ENCODE results near the gene NDP.
"Not testable (repeated sequence)": the region's sequence is repeated elsewhere in the genome, so short reads cannot be mapped to it uniquely, and the experiment has no call there.

The NDP gene

GRCh38 chrX:43969504-43970501 is 3.4 kb downstream of the NDP start:
- no peak for DNase-seq

- DNase-seq: no peak
These were observed 4.8 kb downstream of the NDP start for GRCh38 chrX:43968359-43968781.

GRCh38 chrX:43964936-43965335 is 8.3 kb downstream of the NDP start:
- DNase-seq: no peak

- DNase-seq: no peak
These were observed 9.5 kb downstream of the NDP start for GRCh38 chrX:43963726-43964125.

- DNase-seq: no peak
These were observed 10.6 kb downstream of the NDP start for GRCh38 chrX:43962636-43963035.

- no peak for DNase-seq
These were observed 11.5 kb downstream of the NDP start for GRCh38 chrX:43961699-43962098.

GRCh38 chrX:43958529-43958928 is 14.7 kb downstream of the NDP start:
- peak; percentile 27 for DNase-seq

- DNase-seq: no peak
These were observed 17.2 kb downstream of the NDP start for GRCh38 chrX:43956034-43956433.

- no peak for DNase-seq
These were observed 20.0 kb downstream of the NDP start for GRCh38 chrX:43953218-43953617.

- DNase-seq: peak; percentile 51
These were observed 23.5 kb downstream of the NDP start for GRCh38 chrX:43949669-43950068.

GRCh38 chrX:43940816-43941474 is 32.2 kb downstream of the NDP start:
- DNase-seq: no peak

GRCh38 chrX:43939187-43939926 is 33.8 kb downstream of the NDP start:
- no peak for DNase-seq

GRCh38 chrX:43922032-43922431 is 51.2 kb downstream of the NDP start:
- not testable (repeated sequence) for DNase-seq

GRCh38 chrX:43910772-43911171 is 62.4 kb downstream of the NDP start:
- DNase-seq: not testable (repeated sequence)

- DNase-seq: no peak
These were observed 63.2 kb downstream of the NDP start for GRCh38 chrX:43910012-43910411.

- DNase-seq: no peak
These were observed 64.0 kb downstream of the NDP start for GRCh38 chrX:43909141-43909540.

- DNase-seq: no peak
These were observed 73.0 kb downstream of the NDP start for GRCh38 chrX:43899878-43900815.
